ENCODE measurements around the gene RPRD1B. TPM values are rescaled to one million over a fixed set of nuclear protein-coding genes. Genes with fewer than 3 reads are reported as not detected.

The RPRD1B gene
- total and polyA plus RNA-seq, 7 donors = 10.2 to 31.9 (median 27.2) TPM

DNA sequence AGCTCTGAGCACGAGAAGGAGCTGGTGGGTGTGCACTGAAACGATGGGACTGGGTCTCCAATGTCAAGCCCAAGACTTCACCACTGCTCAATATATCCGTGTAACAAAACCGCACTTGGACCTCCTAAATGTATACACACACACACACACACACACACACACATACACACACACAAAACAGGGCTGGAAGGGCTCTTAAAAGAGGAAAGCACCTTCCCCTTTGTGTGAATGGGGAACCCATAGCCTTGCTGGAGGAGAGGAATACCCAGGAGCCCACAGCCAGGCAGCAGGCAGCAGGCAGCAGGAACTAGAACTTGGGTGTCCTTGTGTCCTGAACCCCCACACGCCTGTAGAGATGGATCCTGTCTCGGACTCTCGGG is 101.7 kb downstream of the RPRD1B start:
- no peak for DNase-seq
- TF ChIP-seq POLR2A (IDR thresholded peaks at IDR 0.05) (no peak), POLR2AphosphoS5 (IDR thresholded peaks at IDR 0.05) (no peak), EP300 (IDR thresholded peaks at IDR 0.05) (no peak), CTCF (IDR thresholded peaks at IDR 0.05) (no peak)
- Histone ChIP-seq H3K4me1 (no peaks in the 10 kb centered on the region), H3K4me3 (no peak overlapping the region), H3K36me3 (peaks cover 0 to 66% (median 30%) of the 10 kb centered on the region in 4 donors), H3K27ac (peak overlapping the region in 1 of 4 donors; percentile 53), H3K27me3 (no peaks in the 10 kb centered on the region), H3K9me3 (no peaks in the 10 kb centered on the region)
- intact Hi-C loops (cut with DNase I) = no loop called here
- 85 to 87% methylated on average over 7 of the region's 7 CpGs for WGBS, 2 donors

GRCh38 chr20:38135651-38136420 is 102.3 kb downstream of the RPRD1B start:
- WGBS, 2 donors = 64 to 84% methylated on average over 28 of the region's 28 CpGs
- peak; percentile 53 for DNase-seq
- Histone ChIP-seq H3K27me3 (no peaks in the 10 kb centered on the region), H3K27ac (peak overlapping the region in 1 of 4 donors; percentile 7), H3K4me1 (no peaks in the 10 kb centered on the region), H3K36me3 (peaks cover 0 to 64% (median 30%) of the 10 kb centered on the region in 4 donors), H3K9me3 (no peaks in the 10 kb centered on the region), H3K4me3 (no peak overlapping the region)
- intact Hi-C loops (cut with DNase I) = no loop called here
- no peak for TF ChIP-seq CTCF (IDR thresholded peaks at IDR 0.05)
- no peak for TF ChIP-seq POLR2AphosphoS5 (IDR thresholded peaks at IDR 0.05)
- TF ChIP-seq EP300 (IDR thresholded peaks at IDR 0.05) = no peak
- no peak for TF ChIP-seq POLR2A (IDR thresholded peaks at IDR 0.05)

DNA sequence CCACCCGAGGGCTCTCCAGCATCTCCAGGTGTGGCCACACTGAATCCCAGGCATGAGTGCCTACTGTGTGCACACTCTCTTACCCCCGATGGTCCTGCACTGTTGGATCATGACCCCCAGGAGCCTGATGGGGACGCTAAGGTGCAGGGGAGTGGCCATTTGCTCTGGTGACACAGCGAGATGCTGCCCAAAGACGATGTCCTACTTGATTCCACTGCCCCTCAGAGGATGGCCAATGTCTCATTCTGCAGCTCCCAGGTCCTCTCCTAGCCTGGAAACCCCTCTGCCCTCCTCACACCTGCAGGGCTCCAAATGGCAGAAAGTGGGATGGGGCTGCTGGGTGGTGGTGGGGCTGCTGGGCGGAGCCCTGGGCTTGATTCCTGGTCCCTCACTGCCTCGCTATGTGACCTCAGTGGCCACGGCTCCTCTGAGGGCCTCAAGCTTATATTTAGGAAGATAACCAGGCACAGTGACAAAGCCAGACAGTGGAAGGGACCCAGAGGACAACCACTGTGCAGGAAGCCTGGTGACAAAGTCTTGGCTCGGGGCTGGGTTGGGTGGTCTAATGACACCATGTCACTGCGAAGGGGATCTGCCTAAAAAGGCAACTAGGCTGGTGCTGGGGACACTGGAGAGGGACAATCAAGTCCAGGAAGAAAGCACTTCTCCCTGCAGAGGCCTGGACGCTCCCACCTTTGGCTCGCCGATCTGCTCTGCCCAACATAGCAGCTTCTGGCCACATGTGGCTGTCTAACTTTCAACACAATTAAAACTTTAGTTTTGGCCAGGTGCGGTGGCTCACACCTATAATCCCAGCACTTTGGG is 103.1 kb downstream of the RPRD1B start:
- H3K36me3 ChIP-seq = peaks cover 0 to 67% (median 31%) of the 10 kb centered on the region in 4 donors
- WGBS, 2 donors = 81 to 91% methylated on average over 14 of the region's 14 CpGs
- intact Hi-C loops (cut with DNase I) = no loop called here

DNA sequence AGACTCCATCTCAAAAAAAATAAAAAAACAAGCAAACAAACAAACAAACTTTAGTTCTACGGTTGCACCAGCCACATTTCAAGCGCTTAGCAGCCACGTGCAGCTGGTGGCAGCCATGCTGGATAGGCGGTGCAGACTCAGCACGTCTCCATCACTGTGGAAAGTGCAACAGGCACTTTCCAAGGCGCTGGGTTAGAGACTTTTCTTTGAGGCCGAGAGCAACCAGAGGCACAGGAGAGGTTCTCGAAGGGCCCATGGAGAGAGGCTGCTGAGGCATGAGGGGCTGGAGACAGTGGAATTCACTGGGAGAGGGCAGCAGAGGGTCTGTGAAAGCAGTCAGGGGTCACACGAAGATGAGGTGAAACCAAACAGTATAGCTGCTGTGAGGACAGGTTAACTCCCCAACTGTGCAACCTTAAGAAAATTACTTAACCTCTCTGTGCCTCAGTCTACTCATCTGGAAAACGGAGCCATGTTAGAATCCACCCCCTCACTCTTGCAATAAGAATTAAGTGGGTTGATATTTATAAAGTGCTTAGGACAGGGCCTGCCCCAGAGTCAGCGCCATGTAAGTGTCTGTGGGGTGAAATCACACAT is 104.0 kb downstream of the RPRD1B start:
- TF ChIP-seq EP300 (IDR thresholded peaks at IDR 0.05) (no peak), CTCF (IDR thresholded peaks at IDR 0.05) (no peak), POLR2AphosphoS5 (IDR thresholded peaks at IDR 0.05) (no peak), POLR2A (IDR thresholded peaks at IDR 0.05) (no peak)
- Histone ChIP-seq H3K4me1 (peaks cover 0 to under 1% (median 0%) of the 10 kb centered on the region in 4 donors), H3K4me3 (no peak overlapping the region), H3K27ac (no peak overlapping the region), H3K9me3 (no peaks in the 10 kb centered on the region), H3K36me3 (peaks cover 0 to 69% (median 29%) of the 10 kb centered on the region in 4 donors), H3K27me3 (no peaks in the 10 kb centered on the region)
- DNase-seq = peak; percentile 33
- 92 to 95% methylated on average over 11 of the region's 11 CpGs for WGBS, 2 donors
- intact Hi-C loops (cut with DNase I) = no loop called here

More for the DNA sequence above, 103.1 kb downstream of the RPRD1B start:
- H3K4me3 ChIP-seq = no peak overlapping the region
- DNase-seq = peak; percentile 45
- no peaks in the 10 kb centered on the region for H3K4me1 ChIP-seq
- no peaks in the 10 kb centered on the region for H3K27me3 ChIP-seq
- TF ChIP-seq POLR2AphosphoS5 (IDR thresholded peaks at IDR 0.05) (no peak), EP300 (IDR thresholded peaks at IDR 0.05) (no peak), POLR2A (IDR thresholded peaks at IDR 0.05) (no peak), CTCF (IDR thresholded peaks at IDR 0.05) (no peak)
- H3K27ac ChIP-seq = no peak overlapping the region
- no peaks in the 10 kb centered on the region for H3K9me3 ChIP-seq

All from sigmoid colon (tissue), 7 donors.